Keratinocyte (primary cell): Measurements from ENCODE around the gene RHOBTB3. TPM values are rescaled to one million over a fixed set of nuclear protein-coding genes. Genes with fewer than 3 reads are reported as not detected.

Experiments used
- DNase-seq: peaks from one replicate; pipeline ENCODE4 v3.0.0-alpha.2; 2011; ENCODE audit warnings: low read depth, missing footprints, low spot score
- FAIRE-seq: peaks from 2 replicates; lab custom pipeline; 2011; peaks lifted over from hg19 to GRCh38; lab: Jason Lieb, UNC
- H2AFZ ChIP-seq: 2 replicates; pipeline ENCODE4 v1.6.0; 2012; ENCODE audit warnings: low read length, control low read depth, inconsistent platforms; ENCODE audit not compliant: control insufficient read depth
- H3K27ac ChIP-seq: 2 replicates; pipeline ENCODE4 v1.5.1; 2011; ENCODE audit warnings: low read length; ENCODE audit not compliant: control insufficient read depth, insufficient read depth
- H3K27me3 ChIP-seq: 3 replicates; pipeline ENCODE4 v1.6.0; 2011; ENCODE audit warnings: low read length; ENCODE audit not compliant: control insufficient read depth, insufficient read depth; ENCODE audit errors: extremely low read depth
- H3K36me3 ChIP-seq, 2 experiments: 2 replicates in 1 of 2; 3 replicates in 1 of 2; pipeline ENCODE4 v1.5.1; 2011; ENCODE audit warnings: low read length in 2 of 2, mild to moderate bottlenecking in 1 of 2; ENCODE audit not compliant: control insufficient read depth in 2 of 2, insufficient read depth in 2 of 2; ENCODE audit errors: extremely low read depth in 1 of 2
- H3K4me1 ChIP-seq: 3 replicates; pipeline ENCODE4 v1.5.1; 2011; ENCODE audit warnings: low read length; ENCODE audit not compliant: control insufficient read depth, insufficient read depth; ENCODE audit errors: extremely low read depth
- H3K4me2 ChIP-seq: 3 replicates; pipeline ENCODE4 v1.6.0; 2011; ENCODE audit warnings: low read depth, low read length; ENCODE audit not compliant: control insufficient read depth, insufficient read depth; ENCODE audit errors: extremely low read depth
- H3K4me3 ChIP-seq, 3 experiments: fragments of 200-600 bp in 1 of 3; sonication (generic) in 1 of 3; 2 replicates in 2 of 3; 3 replicates in 1 of 3; pipeline ENCODE4 v1.5.1; 2011 to 2016; ENCODE audit warnings: low read length in 3 of 3, mild to moderate bottlenecking in 3 of 3, control low read depth in 2 of 3, inconsistent platforms in 1 of 3, low read depth in 1 of 3, mixed read lengths in 1 of 3, mixed run types in 1 of 3, moderate library complexity in 1 of 3; ENCODE audit not compliant: control insufficient read depth in 2 of 3, insufficient read depth in 2 of 3; ENCODE audit errors: extremely low read depth in 1 of 3
- H3K79me2 ChIP-seq: 2 replicates; pipeline ENCODE4 v1.6.0; 2012; ENCODE audit warnings: low read length; ENCODE audit not compliant: control insufficient read depth, insufficient read depth
- H3K9ac ChIP-seq: 3 replicates; pipeline ENCODE4 v1.6.0; 2011; ENCODE audit warnings: low read length; ENCODE audit not compliant: control insufficient read depth, insufficient read depth; ENCODE audit errors: extremely low read depth
- H3K9me1 ChIP-seq: 3 replicates; pipeline ENCODE4 v1.6.0; 2011; ENCODE audit warnings: low read length; ENCODE audit not compliant: control insufficient read depth, insufficient read depth; ENCODE audit errors: extremely low read depth
- H3K9me3 ChIP-seq: 2 replicates; pipeline ENCODE4 v1.5.1; 2012; ENCODE audit warnings: low read depth, low read length; ENCODE audit not compliant: control insufficient read depth
- H4K20me1 ChIP-seq: 3 replicates; pipeline ENCODE4 v1.6.0; 2011; ENCODE audit warnings: low read length; ENCODE audit not compliant: control insufficient read depth, insufficient read depth; ENCODE audit errors: extremely low read depth
- EZH2 ChIP-seq: IDR thresholded peaks from one replicate; pipeline ENCODE4 v1.6.1; 2012; ENCODE audit warnings: inconsistent platforms, mild to moderate bottlenecking, low read length, moderate library complexity
- dilution Hi-C: fragments of 300-500 bp; cut with MboI; formaldehyde crosslinking; loops from one replicate; pipeline ENCODE4 v1.7.0; 2020; ENCODE audit warnings: low sequenced_read_pairs; ENCODE audit not compliant: extremely low pct_ligation_motif_present
- polyA plus RNA-seq, 5 experiments: library from polyadenylated mRNA; depleted of rRNA in 3 of 5; stranded (reverse) in 3 of 5; stranded (forward) in 1 of 5; unstranded in 1 of 5; fragments of >200 nt; gene quantifications; 1 replicate in 1 of 5; 2 replicates in 3 of 5; 3 replicates in 1 of 5; pipeline versions ENCODE4 v1.2.1 to v1.2.3, GENCODE V29; 2011 to 2012; ENCODE audit warnings: missing spikeins in 2 of 5, low read depth in 1 of 5, low replicate concordance in 1 of 5
- TF ChIP-seq, protein P1 (sequence below), 3 experiments: IDR thresholded peaks in 1 of 3; conservative IDR thresholded peaks in 1 of 3; optimal IDR thresholded peaks in 1 of 3; 2 replicates in 2 of 3; 3 replicates in 1 of 3; pipeline versions ENCODE3 to v1.5.1; 2011; ENCODE audit warnings: low read length in 3 of 3, mild to moderate bottlenecking in 3 of 3, moderate library complexity in 2 of 3, control low read depth in 1 of 3, inconsistent platforms in 1 of 3; ENCODE audit not compliant: insufficient read depth in 2 of 3; ENCODE audit errors: extremely low read depth in 1 of 3

RHOBTB3 gene
- polyA plus RNA-seq, 1 donor (not counting 4 experiments of a cell fraction or from before 2014, with no cell fraction given) = 4.7 TPM

DNA sequence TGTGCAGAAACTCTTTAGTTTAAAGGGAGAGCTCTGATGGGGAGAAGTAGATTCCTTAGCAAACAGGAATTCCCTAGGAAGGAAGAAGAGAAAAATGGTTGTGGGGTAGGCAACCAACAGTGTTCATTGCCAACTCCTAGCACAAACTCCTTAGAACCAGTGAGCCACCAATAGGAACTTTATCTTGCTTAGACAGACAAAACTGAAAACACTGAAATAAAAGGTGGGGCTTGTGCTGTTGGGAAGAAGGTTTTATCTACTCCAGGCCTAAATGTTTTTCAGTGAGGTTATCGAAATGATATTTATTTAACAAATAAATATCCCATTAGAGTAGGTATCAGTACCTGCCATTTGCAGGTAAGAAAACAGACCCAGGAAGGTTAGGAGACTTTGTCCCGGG lies 99.1 kb downstream of the RHOBTB3 start:
- Histone ChIP-seq H3K9ac (no peak overlapping the region), H3K4me2 (no peak overlapping the region), H3K4me3 (no peak overlapping the region), H3K9me3 (no peaks in the 10 kb centered on the region), H4K20me1 (no peaks in the 10 kb centered on the region), H3K27ac (no peak overlapping the region), H2AFZ (no peak overlapping the region), H3K27me3 (no peaks in the 10 kb centered on the region), H3K4me1 (peaks cover 8% of the 10 kb centered on the region), H3K79me2 (no peaks in the 10 kb centered on the region), H3K36me3 (no peaks in the 10 kb centered on the region), H3K9me1 (no peaks in the 10 kb centered on the region)
- DNase-seq (no peak), FAIRE-seq (no peak)
- dilution Hi-C loops = no loop called here
- TF ChIP-seq, protein P1, sequence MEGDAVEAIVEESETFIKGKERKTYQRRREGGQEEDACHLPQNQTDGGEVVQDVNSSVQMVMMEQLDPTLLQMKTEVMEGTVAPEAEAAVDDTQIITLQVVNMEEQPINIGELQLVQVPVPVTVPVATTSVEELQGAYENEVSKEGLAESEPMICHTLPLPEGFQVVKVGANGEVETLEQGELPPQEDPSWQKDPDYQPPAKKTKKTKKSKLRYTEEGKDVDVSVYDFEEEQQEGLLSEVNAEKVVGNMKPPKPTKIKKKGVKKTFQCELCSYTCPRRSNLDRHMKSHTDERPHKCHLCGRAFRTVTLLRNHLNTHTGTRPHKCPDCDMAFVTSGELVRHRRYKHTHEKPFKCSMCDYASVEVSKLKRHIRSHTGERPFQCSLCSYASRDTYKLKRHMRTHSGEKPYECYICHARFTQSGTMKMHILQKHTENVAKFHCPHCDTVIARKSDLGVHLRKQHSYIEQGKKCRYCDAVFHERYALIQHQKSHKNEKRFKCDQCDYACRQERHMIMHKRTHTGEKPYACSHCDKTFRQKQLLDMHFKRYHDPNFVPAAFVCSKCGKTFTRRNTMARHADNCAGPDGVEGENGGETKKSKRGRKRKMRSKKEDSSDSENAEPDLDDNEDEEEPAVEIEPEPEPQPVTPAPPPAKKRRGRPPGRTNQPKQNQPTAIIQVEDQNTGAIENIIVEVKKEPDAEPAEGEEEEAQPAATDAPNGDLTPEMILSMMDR (optimal IDR thresholded peaks at IDR 0.05 in 1 of 3, IDR thresholded peaks at IDR 0.05 in 1 of 3, conservative IDR thresholded peaks at IDR 0.05 in 1 of 3; ENCODE audit: extremely low read depth in 1 of 3, insufficient read depth in 2 of 3, low read length in 3 of 3) = no peak
- no peak for TF ChIP-seq EZH2

DNA sequence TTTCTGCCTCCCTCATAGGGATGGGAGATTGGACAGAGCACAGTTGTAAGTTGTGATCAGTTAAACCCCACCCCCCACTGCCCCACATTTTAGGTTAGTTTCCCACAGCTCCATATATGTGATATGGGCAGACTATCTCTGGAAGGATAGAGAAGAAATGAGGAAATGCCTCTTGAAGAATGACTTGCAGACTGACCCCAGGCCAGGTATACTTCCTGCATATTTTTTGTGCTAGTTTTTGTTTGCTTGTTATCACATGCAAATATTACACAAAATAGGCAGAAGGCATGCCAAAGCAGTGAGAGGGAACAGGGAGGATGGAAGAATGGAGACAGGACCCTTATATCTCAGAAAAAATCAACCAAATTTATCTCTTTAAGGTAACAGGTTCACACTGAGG lies 101.5 kb downstream of the RHOBTB3 start:
- no peak for DNase-seq
- no peak overlapping the region for H2AFZ ChIP-seq

More for the DNA sequence above, 101.5 kb downstream of the RHOBTB3 start:
- no peak overlapping the region for H3K9ac ChIP-seq
- H3K4me1 ChIP-seq = peaks cover 8% of the 10 kb centered on the region
- H3K9me1 ChIP-seq = no peaks in the 10 kb centered on the region
- H4K20me1 ChIP-seq = no peaks in the 10 kb centered on the region
- H3K27ac ChIP-seq = no peak overlapping the region
- no peak overlapping the region for H3K4me2 ChIP-seq
- H3K4me3 ChIP-seq = no peak overlapping the region
- H3K27me3 ChIP-seq = no peaks in the 10 kb centered on the region
- H3K36me3 ChIP-seq = no peaks in the 10 kb centered on the region
- H3K79me2 ChIP-seq = no peaks in the 10 kb centered on the region
- FAIRE-seq = no peak
- TF ChIP-seq, protein P1 (optimal IDR thresholded peaks at IDR 0.05 in 1 of 3, IDR thresholded peaks at IDR 0.05 in 1 of 3, conservative IDR thresholded peaks at IDR 0.05 in 1 of 3; ENCODE audit: extremely low read depth in 1 of 3, insufficient read depth in 2 of 3, low read length in 3 of 3) = no peak
- no peak for TF ChIP-seq EZH2
- no peaks in the 10 kb centered on the region for H3K9me3 ChIP-seq
- dilution Hi-C loops = no loop called here
